ENCODE measurements around the gene LMX1B. TPM values are rescaled to one million over a fixed set of nuclear protein-coding genes. Genes with fewer than 3 reads are reported as not detected.

LMX1B gene
- total RNA-seq, 1 experiment from 2014 or later, result 0.55 TPM

DNA sequence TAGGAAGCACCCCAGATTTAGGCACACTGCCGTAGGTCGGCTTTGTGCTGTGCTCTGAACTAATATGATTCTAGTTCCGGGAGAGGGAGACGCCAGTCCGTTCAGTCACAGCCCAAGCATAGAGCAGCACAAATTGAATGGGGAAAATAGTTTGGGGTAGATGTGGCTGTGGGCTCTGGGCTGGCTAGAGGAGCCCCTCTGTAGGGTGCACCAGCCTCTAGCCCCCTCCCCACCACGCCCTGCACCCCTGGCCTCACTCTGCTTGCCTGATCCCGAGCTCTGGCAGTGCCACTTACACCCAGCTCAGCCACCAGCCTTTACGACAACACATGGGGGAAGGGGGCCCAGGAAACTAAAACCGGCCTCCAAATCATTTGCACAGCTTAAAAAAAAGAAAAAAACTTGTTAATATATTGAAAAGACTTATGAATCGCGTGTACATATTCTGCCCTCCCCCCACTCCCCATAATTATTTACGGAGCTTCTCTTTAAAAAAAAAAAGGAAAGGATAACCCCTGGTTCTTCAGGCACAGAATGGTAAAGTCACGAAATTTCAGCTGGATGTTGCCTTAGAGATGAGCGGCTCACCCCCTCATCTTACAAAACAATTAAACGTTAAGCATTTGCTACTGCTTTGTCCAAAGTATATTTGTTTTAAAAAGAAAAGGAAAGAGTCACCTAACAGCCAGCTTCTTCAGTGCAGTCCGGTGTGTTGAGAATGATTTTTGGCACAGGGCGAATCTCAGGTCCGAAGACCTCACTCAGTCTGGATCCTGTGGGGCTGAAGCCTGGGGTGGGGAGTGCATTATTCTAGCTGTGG is 3.5 kb downstream of the LMX1B start:
- Histone ChIP-seq H3K9me2 (replicated peaks; ENCODE audit: low read length) (no peaks in the 10 kb centered on the region), H3K36me3 (ENCODE audit: low read depth, low read length) (no peaks in the 10 kb centered on the region), H3K4me1 (ENCODE audit: insufficient read depth, low read length) (0 out of 2 replicates have a peak, but pooled peaks cover under 1% of the 10 kb centered on the region), H3K27ac (ENCODE audit: low read length) (no peak overlapping the region), H3K4me3 (ENCODE audit: low read length) (no peak overlapping the region), H3F3A (ENCODE audit: low read length, unreplicated experiment) (no peaks in the 10 kb centered on the region), H2AFZ (ENCODE audit: low read length) (no peak overlapping the region), H4K20me1 (ENCODE audit: low read length) (no peaks in the 10 kb centered on the region), H3K4me2 (ENCODE audit: low read length) (no peak overlapping the region), H3K9ac (ENCODE audit: low read length) (no peak overlapping the region), H3K9me3 (ENCODE audit: low read length) (no peaks in the 10 kb centered on the region), H3K27me3 (ENCODE audit: low read length) (peaks cover 10% of the 10 kb centered on the region), H3K79me2 (ENCODE audit: low read length) (no peaks in the 10 kb centered on the region)
- no peak for ATAC-seq
- ChIA-PET CTCF (no interaction called here), POLR2A (ENCODE audit: unreplicated experiment) (no interaction called here)
- TF ChIP-seq, protein P1, sequence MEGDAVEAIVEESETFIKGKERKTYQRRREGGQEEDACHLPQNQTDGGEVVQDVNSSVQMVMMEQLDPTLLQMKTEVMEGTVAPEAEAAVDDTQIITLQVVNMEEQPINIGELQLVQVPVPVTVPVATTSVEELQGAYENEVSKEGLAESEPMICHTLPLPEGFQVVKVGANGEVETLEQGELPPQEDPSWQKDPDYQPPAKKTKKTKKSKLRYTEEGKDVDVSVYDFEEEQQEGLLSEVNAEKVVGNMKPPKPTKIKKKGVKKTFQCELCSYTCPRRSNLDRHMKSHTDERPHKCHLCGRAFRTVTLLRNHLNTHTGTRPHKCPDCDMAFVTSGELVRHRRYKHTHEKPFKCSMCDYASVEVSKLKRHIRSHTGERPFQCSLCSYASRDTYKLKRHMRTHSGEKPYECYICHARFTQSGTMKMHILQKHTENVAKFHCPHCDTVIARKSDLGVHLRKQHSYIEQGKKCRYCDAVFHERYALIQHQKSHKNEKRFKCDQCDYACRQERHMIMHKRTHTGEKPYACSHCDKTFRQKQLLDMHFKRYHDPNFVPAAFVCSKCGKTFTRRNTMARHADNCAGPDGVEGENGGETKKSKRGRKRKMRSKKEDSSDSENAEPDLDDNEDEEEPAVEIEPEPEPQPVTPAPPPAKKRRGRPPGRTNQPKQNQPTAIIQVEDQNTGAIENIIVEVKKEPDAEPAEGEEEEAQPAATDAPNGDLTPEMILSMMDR (conservative IDR thresholded peaks at IDR 0.05; ENCODE audit: low read depth, low read length), result no peak
- TF ChIP-seq EZH2phosphoT487 (IDR thresholded peaks at IDR 0.05; ENCODE audit: borderline replicate concordance, low read length) (no peak), EZH2 (IDR thresholded peaks at IDR 0.05; ENCODE audit: low read length, unreplicated experiment) (no peak)
- DNase-seq, result no peak
- intact Hi-C loops (cut with micrococcal nuclease), result no loop called here
- BruUV-seq (replicated peaks), result no TSS peak

DNA sequence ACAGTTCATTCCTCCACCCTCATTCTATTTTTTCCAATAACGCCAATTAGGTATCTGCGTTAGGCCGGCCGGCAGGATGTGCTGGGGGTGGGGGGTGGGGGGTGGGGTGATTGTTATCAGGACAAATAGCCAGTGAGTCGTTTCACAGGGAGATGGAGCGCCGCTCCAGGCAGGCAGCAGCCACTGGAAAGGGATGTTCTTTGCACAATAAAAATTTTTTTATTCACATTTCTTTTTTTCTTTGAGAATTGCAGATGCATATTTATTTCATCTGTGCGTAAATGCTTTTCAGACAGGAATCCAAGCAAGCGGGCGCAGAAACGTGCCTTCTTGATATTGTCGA is 4.1 kb downstream of the LMX1B start:
- Histone ChIP-seq H3K27me3 (ENCODE audit: low read length) (peaks cover 7% of the 10 kb centered on the region), H3K4me3 (ENCODE audit: low read length) (no peak overlapping the region), H3K9ac (ENCODE audit: low read length) (no peak overlapping the region), H3K79me2 (ENCODE audit: low read length) (no peaks in the 10 kb centered on the region), H3K4me2 (ENCODE audit: low read length) (no peak overlapping the region), H3K9me2 (replicated peaks; ENCODE audit: low read length) (no peaks in the 10 kb centered on the region), H3K27ac (ENCODE audit: low read length) (no peak overlapping the region), H3F3A (ENCODE audit: low read length, unreplicated experiment) (no peaks in the 10 kb centered on the region), H4K20me1 (ENCODE audit: low read length) (no peaks in the 10 kb centered on the region), H3K9me3 (ENCODE audit: low read length) (no peaks in the 10 kb centered on the region), H2AFZ (ENCODE audit: low read length) (no peak overlapping the region), H3K36me3 (ENCODE audit: low read depth, low read length) (no peaks in the 10 kb centered on the region), H3K4me1 (ENCODE audit: insufficient read depth, low read length) (no peaks in the 10 kb centered on the region)
- intact Hi-C loops (cut with micrococcal nuclease), result no loop called here
- no peak for ATAC-seq
- POLR2A ChIA-PET (ENCODE audit: unreplicated experiment), result no interaction called here
- no TSS peak for BruUV-seq (replicated peaks)
- no peak for DNase-seq
- CTCF ChIA-PET, result no interaction called here
- TF ChIP-seq EZH2phosphoT487 (IDR thresholded peaks at IDR 0.05; ENCODE audit: borderline replicate concordance, low read length), result no peak
- TF ChIP-seq, protein P1 (conservative IDR thresholded peaks at IDR 0.05; ENCODE audit: low read depth, low read length), result no peak
- TF ChIP-seq EZH2 (IDR thresholded peaks at IDR 0.05; ENCODE audit: low read length, unreplicated experiment), result no peak

DNA sequence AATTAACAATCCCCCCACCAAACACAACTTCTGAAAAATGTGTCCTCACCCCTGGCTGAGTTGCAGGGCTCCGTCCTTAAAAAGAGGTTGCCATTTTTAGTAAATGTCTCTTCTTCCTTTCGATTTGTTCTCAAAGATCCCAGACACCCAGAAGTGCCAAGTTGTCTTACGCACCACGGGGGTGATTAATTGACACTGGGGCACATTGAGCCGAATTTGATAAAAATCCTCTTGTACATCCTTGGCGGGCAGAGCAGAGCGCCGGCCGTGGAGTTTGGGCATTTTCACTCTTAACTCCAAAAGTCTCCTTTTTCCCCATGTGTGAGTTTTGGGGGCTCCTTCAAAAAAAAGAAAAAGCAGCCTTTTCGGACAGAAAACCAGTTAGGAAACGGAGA is 4.5 kb downstream of the LMX1B start:
- TF ChIP-seq, protein P1 (conservative IDR thresholded peaks at IDR 0.05; ENCODE audit: low read depth, low read length), result no peak
- TF ChIP-seq EZH2 (IDR thresholded peaks at IDR 0.05; ENCODE audit: low read length, unreplicated experiment) (no peak), EZH2phosphoT487 (IDR thresholded peaks at IDR 0.05; ENCODE audit: borderline replicate concordance, low read length) (no peak)
- Histone ChIP-seq H3K9ac (ENCODE audit: low read length) (no peak overlapping the region), H3K9me3 (ENCODE audit: low read length) (no peaks in the 10 kb centered on the region), H2AFZ (ENCODE audit: low read length) (no peak overlapping the region), H3K4me2 (ENCODE audit: low read length) (no peak overlapping the region), H3K9me2 (replicated peaks; ENCODE audit: low read length) (no peaks in the 10 kb centered on the region), H3K27ac (ENCODE audit: low read length) (no peak overlapping the region), H4K20me1 (ENCODE audit: low read length) (no peaks in the 10 kb centered on the region), H3K36me3 (ENCODE audit: low read depth, low read length) (no peaks in the 10 kb centered on the region), H3K27me3 (ENCODE audit: low read length) (peaks cover 3% of the 10 kb centered on the region), H3K4me3 (ENCODE audit: low read length) (no peak overlapping the region), H3K79me2 (ENCODE audit: low read length) (no peaks in the 10 kb centered on the region), H3K4me1 (ENCODE audit: insufficient read depth, low read length) (no peaks in the 10 kb centered on the region), H3F3A (ENCODE audit: low read length, unreplicated experiment) (no peaks in the 10 kb centered on the region)
- POLR2A ChIA-PET (ENCODE audit: unreplicated experiment), result no interaction called here
- no TSS peak for BruUV-seq (replicated peaks)
- ATAC-seq (no peak), DNase-seq (no peak)
- CTCF ChIA-PET, result no interaction called here
- intact Hi-C loops (cut with micrococcal nuclease), result no loop called here
